Measurements from ENCODE around the gene PTAFR.

PTAFR gene

GRCh38 chr1:28190996-28191645 lies 14.6 kb upstream of the PTAFR start:
- H3K4me3 Mint-ChIP-seq, result no peak overlapping the region
- no peaks in the 10 kb centered on the region for H3K4me1 Mint-ChIP-seq (ENCODE audit: low read depth)
- no peak overlapping the region for H3K27ac Mint-ChIP-seq
- H3K36me3 Mint-ChIP-seq (ENCODE audit: low read depth), result no peaks in the 10 kb centered on the region
- DNase-seq (ENCODE audit: low spot score), result no peak
- no peaks in the 10 kb centered on the region for H3K9me3 Mint-ChIP-seq
- peaks cover 46% of the 10 kb centered on the region for H3K27me3 Mint-ChIP-seq (ENCODE audit: low read depth)

DNA sequence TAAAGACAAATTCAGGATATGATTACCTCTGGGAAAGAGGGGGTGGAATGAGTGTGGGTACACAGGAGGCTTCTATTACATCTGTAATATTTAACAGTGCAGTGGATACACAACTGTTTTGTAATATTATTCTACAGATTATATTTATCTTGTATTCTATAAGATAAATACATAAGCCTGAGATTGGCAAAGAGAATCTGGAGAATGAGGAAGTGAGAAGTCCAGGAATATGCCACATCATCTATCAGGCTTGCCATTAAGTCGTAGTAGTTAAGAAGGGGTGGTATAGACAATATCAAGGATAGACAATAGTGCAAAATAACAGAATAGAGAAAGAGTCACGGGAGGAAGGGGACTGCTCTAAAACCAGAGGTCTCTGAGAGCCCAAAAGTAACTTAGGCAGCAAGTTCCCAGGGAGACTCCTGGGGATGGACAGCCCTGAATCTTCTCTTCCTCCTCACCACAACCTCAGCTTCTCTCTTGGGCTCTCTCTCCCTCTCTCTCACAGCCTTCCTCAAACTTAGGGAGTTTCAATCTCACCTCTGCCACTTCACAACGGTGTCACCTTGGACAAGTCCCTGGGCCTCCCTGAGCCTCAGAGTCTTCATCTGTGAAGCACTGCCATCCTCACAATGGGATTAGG lies 14.0 kb upstream of the PTAFR start:
- no peak overlapping the region for H3K4me3 Mint-ChIP-seq
- peaks cover 51% of the 10 kb centered on the region for H3K27me3 Mint-ChIP-seq (ENCODE audit: low read depth)

DNA sequence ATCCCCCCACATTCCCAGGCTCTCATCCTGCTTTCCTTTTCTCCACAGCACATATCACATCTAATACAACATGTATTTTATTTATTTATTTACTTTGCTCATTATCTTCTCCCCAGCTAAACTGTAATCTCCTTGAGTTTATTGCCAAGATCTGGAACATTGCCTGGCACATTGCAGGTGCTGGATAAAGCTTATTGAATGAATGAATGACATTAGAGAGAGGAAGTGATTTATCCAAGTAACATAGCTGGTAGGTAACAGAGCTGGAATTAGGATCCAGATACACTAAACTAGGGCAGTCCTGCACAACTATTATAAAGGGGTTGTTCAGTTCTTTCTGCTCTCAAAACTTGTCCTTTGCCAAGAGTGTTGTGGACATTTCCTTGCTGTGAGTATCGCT lies 8.6 kb upstream of the PTAFR start:
- no peak for DNase-seq (ENCODE audit: low spot score)
- no peaks in the 10 kb centered on the region for H3K36me3 Mint-ChIP-seq (ENCODE audit: low read depth)
- peaks cover 76% of the 10 kb centered on the region for H3K27me3 Mint-ChIP-seq (ENCODE audit: low read depth)
- H3K4me1 Mint-ChIP-seq (ENCODE audit: low read depth), result peaks cover 9% of the 10 kb centered on the region
- H3K27ac Mint-ChIP-seq, result no peak overlapping the region
- H3K4me3 Mint-ChIP-seq, result no peak overlapping the region
- no peaks in the 10 kb centered on the region for H3K9me3 Mint-ChIP-seq

More for the DNA sequence above, 14.0 kb upstream of the PTAFR start:
- Mint-ChIP-seq H3K36me3 (ENCODE audit: low read depth) (no peaks in the 10 kb centered on the region), H3K27ac (no peak overlapping the region), H3K9me3 (no peaks in the 10 kb centered on the region), H3K4me1 (ENCODE audit: low read depth) (no peaks in the 10 kb centered on the region)
- no peak for DNase-seq (ENCODE audit: low spot score)

DNA sequence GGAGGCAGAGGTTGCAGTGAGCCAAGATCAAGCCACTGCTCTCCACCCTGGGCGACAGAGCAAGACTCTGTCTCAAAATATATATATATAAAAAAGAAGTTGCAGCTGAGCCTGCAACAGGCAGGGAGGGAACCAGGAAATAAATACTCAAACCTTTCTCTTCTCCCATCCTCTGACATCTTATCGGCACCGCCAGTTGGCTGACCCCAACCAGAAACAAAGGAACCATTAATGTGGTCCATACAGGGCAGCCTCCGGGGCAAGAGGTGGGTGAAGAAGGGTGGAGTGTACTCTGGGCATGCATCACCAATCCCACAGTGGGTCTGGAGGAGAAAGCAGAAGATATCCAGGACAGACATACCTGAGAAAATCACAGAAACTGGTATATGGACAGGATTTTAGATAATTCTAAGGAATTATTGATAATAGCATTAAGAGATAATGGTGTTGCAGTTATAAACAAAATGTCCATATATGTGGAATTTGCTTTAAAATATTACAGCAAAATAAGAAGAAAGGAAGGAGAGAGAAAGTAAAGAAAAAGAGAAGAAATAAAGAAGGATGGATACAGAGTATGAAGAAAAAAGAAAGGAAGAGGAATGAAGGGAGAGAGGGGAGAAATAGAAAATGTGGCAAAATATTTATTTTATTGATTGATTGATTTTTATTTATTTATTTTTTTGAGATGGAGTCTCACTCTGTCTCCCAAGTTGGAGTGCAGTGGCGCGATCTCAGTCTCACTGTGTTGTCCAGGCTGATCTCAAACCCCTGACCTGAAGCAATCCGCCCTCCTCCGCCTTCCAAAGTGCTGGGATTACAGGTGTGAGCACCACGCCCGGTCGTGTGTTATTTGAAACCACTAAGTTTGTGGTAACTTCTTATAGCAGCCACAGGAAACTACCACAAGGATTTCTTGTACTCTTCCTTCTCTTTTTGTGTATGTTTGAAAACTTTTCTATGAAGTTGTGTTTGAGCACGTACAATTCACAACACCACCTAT lies 4.1 kb upstream of the PTAFR start:
- H3K4me1 Mint-ChIP-seq (ENCODE audit: low read depth), result peaks cover 9% of the 10 kb centered on the region
- H3K27ac Mint-ChIP-seq, result no peak overlapping the region
- peaks cover 79% of the 10 kb centered on the region for H3K27me3 Mint-ChIP-seq (ENCODE audit: low read depth)
- no peaks in the 10 kb centered on the region for H3K36me3 Mint-ChIP-seq (ENCODE audit: low read depth)
- H3K9me3 Mint-ChIP-seq, result no peaks in the 10 kb centered on the region
- H3K4me3 Mint-ChIP-seq, result peak overlapping the region; percentile 41
- no peak for DNase-seq (ENCODE audit: low spot score)

- Mint-ChIP-seq H3K4me1 (ENCODE audit: low read depth) (peaks cover 10% of the 10 kb centered on the region), H3K27ac (no peak overlapping the region), H3K4me3 (no peak overlapping the region), H3K36me3 (ENCODE audit: low read depth) (no peaks in the 10 kb centered on the region), H3K27me3 (ENCODE audit: low read depth) (peaks cover 80% of the 10 kb centered on the region), H3K9me3 (no peaks in the 10 kb centered on the region)
- DNase-seq (ENCODE audit: low spot score), result no peak
These were observed 2.4 kb upstream of the PTAFR start for GRCh38 chr1:28178690-28179485.

GRCh38 chr1:28175955-28176485 lies 470 bp downstream of the PTAFR start:
- Mint-ChIP-seq H3K4me3 (no peak overlapping the region), H3K4me1 (ENCODE audit: low read depth) (peaks cover 25% of the 10 kb centered on the region), H3K36me3 (ENCODE audit: low read depth) (no peaks in the 10 kb centered on the region), H3K27me3 (ENCODE audit: low read depth) (peaks cover 72% of the 10 kb centered on the region), H3K9me3 (no peaks in the 10 kb centered on the region), H3K27ac (no peak overlapping the region)
- DNase-seq (ENCODE audit: low spot score), result no peak

DNA sequence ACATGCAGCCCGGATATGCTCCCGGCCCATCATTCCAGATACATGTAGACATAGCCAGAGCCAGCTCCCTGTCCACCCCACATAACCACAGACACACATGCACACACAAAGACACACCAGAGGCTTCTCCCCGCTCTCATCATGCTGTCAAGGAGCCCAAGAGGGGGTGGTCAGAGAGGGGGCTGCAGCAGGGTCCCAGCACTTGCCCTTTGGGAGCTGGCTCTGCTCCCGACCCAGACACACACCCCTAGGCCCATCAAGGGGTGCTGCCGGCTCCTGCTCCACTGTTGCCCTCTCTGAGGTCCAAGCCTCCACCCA lies 2.6 kb downstream of the PTAFR start:
- Mint-ChIP-seq H3K36me3 (ENCODE audit: low read depth) (no peaks in the 10 kb centered on the region), H3K27me3 (ENCODE audit: low read depth) (peaks cover 70% of the 10 kb centered on the region), H3K9me3 (no peaks in the 10 kb centered on the region), H3K4me3 (peak overlapping the region; percentile 47), H3K4me1 (ENCODE audit: low read depth) (peaks cover 31% of the 10 kb centered on the region), H3K27ac (peak overlapping the region; percentile 53)
- DNase-seq (ENCODE audit: low spot score), result no peak

DNA sequence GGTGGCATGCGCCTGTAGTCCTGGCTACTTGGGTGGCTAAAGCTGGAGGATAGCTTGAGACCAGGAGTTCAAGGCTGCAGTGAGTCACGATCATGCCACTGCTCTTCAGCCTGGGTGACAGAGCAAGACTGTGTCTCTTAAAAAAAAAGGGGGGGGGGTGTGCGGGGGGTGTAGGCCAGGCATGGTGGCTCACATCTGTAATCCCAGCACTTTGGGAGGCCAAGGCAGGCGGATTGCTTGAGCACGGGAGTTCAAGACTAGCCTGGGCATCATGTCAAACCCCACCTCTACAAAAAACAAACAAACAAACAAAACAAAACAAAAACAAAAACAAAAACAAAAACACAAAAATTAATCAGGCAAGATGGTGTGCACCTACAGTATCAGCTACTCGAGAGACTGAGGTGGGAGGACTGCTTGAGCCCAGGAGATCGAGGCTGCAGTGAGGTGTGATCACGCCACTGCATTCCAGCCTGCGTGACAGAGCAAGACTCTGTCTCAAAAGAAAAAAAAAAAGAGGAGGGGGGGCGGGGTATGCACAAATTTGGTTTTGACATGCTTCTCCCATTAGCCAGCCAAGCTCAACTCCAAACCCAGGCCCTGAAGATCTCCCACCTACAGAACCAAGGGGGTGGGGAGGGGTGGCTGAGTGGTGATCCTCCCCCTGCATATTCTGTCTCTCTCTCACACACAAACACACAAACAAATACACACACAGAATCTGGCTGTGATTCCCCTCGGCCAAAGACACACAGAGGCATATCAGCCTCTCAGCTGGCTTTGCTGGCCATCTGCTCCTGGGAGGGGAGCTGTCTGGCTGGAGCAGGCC lies 3.1 kb downstream of the PTAFR start:
- peak overlapping the region; percentile 53 for H3K27ac Mint-ChIP-seq
- no peaks in the 10 kb centered on the region for H3K36me3 Mint-ChIP-seq (ENCODE audit: low read depth)
- DNase-seq (ENCODE audit: low spot score), result no peak
- H3K27me3 Mint-ChIP-seq (ENCODE audit: low read depth), result peaks cover 68% of the 10 kb centered on the region
- H3K9me3 Mint-ChIP-seq, result no peaks in the 10 kb centered on the region
- H3K4me3 Mint-ChIP-seq, result peak overlapping the region; percentile 47
- peaks cover 35% of the 10 kb centered on the region for H3K4me1 Mint-ChIP-seq (ENCODE audit: low read depth)

DNA sequence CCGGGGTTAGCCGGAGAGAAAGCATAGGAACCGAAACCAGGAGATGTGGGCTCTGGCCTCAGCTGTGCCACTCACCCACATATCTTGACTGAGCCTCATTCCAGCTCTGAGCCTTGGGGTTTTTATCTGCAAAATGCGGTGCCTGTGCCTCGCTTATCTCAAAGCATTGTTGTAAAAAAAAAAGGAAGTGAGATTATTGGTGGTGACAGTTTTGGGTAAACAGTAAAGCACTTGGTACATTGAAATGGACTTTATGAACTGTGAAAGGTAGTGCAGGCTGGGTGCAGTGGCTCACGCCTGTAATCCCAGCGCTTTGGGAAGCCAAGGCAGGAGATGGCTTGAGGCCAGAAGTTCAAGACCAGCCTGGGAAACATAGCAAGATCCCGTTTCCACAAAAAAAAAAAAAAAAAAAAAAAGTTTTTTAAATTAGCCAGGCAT lies 3.8 kb downstream of the PTAFR start:
- peak overlapping the region; percentile 56 for H3K4me3 Mint-ChIP-seq
- peaks cover 38% of the 10 kb centered on the region for H3K4me1 Mint-ChIP-seq (ENCODE audit: low read depth)
- H3K27ac Mint-ChIP-seq, result peak overlapping the region; percentile 46

GRCh38 chr1:28171246-28171645 lies 5.2 kb downstream of the PTAFR start:
- no peak overlapping the region for H3K4me3 Mint-ChIP-seq
- no peaks in the 10 kb centered on the region for H3K9me3 Mint-ChIP-seq
- H3K27me3 Mint-ChIP-seq (ENCODE audit: low read depth), result peaks cover 64% of the 10 kb centered on the region
- no peaks in the 10 kb centered on the region for H3K36me3 Mint-ChIP-seq (ENCODE audit: low read depth)
- H3K4me1 Mint-ChIP-seq (ENCODE audit: low read depth), result peaks cover 38% of the 10 kb centered on the region
- DNase-seq (ENCODE audit: low spot score), result no peak
- H3K27ac Mint-ChIP-seq, result peak overlapping the region; percentile 74

More for the DNA sequence above, 3.8 kb downstream of the PTAFR start:
- H3K27me3 Mint-ChIP-seq (ENCODE audit: low read depth), result peaks cover 68% of the 10 kb centered on the region
- no peaks in the 10 kb centered on the region for H3K9me3 Mint-ChIP-seq
- no peaks in the 10 kb centered on the region for H3K36me3 Mint-ChIP-seq (ENCODE audit: low read depth)
- peak; percentile 81 for DNase-seq (ENCODE audit: low spot score)

DNA sequence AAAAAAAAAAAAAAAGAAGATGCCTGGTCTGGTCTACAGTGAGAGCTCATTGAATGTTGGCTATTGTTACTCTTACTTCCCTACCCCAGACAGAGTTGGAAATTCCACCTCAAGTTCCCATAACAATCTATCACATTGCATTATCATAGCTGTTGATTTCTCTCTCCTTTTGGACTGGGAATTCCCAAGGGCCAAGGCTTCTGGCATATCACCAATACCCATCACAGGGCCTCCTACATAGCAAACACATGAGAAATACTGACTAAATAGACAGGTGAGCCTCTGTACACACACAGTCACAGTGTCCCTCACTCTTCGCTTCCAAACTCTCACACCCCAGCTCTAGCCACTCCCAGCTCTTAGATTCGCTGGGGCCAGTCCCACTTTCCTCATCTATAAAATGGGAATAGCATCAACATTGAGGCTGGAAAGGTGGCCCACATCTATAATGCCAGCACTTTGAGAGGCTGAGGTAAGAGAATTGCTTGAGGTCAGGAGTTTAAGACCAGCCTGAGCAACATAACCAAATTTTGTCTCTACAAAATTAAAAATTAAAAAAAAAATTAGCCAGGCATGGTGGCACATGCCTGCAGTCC lies 6.4 kb downstream of the PTAFR start:
- no peaks in the 10 kb centered on the region for H3K36me3 Mint-ChIP-seq (ENCODE audit: low read depth)
- peaks cover 5% of the 10 kb centered on the region for H3K9me3 Mint-ChIP-seq
- H3K27me3 Mint-ChIP-seq (ENCODE audit: low read depth), result peaks cover 63% of the 10 kb centered on the region
- no peak overlapping the region for H3K27ac Mint-ChIP-seq
- H3K4me3 Mint-ChIP-seq, result no peak overlapping the region
- no peak for DNase-seq (ENCODE audit: low spot score)
- H3K4me1 Mint-ChIP-seq (ENCODE audit: low read depth), result peaks cover 38% of the 10 kb centered on the region

GRCh38 chr1:28163496-28164161 lies 12.9 kb downstream of the PTAFR start:
- peaks cover 5% of the 10 kb centered on the region for H3K4me1 Mint-ChIP-seq (ENCODE audit: low read depth)
- DNase-seq (ENCODE audit: low spot score), result no peak
- H3K27me3 Mint-ChIP-seq (ENCODE audit: low read depth), result peaks cover 73% of the 10 kb centered on the region
- no peaks in the 10 kb centered on the region for H3K36me3 Mint-ChIP-seq (ENCODE audit: low read depth)
- peaks cover 5% of the 10 kb centered on the region for H3K9me3 Mint-ChIP-seq
- H3K4me3 Mint-ChIP-seq, result no peak overlapping the region
- H3K27ac Mint-ChIP-seq, result no peak overlapping the region

Measured in T-helper 2 cell treated with Interferon-gamma antibody and Interleukin-4, amounts not matched to agents 5 μg/mL and 100 μg/mL, for 36 hours (primary cell).